HEK293 (cell line): ENCODE results near the gene HDAC8.
"Not testable (repeated sequence)": the region's sequence is repeated elsewhere in the genome, so short reads cannot be mapped to it uniquely, and the experiment has no call there.

Source experiments
- CTCF ChIA-PET: fragments of 350-600 bp; formaldehyde crosslinking; extraction: SDS; loops from one replicate; lab custom pipeline; 2021; ENCODE audit warnings: antibody characterized with exemption; lab: Yijun Ruan, JAX
- POLR2A ChIA-PET: fragments of 300-600 bp; formaldehyde crosslinking; extraction: SDS; loops from one replicate; lab custom pipeline; 2020; ENCODE audit warnings: antibody characterized with exemption, inconsistent platforms; lab: Yijun Ruan, JAX
- H3K27ac ChIP-seq: fragments of 200-500 bp; sonication (Bioruptor generic); 2 replicates; pipeline ENCODE4 v1.5.1; 2014; ENCODE audit warnings: low read depth, low read length, control low read depth, inconsistent platforms; ENCODE audit errors: extremely low read depth
- H3K36me3 ChIP-seq, 2 experiments: fragments of 200-500 bp in 1 of 2; sonication (Bioruptor generic) in 1 of 2; 1 replicate in 1 of 2; 2 replicates in 1 of 2; pipeline ENCODE4 v1.5.1; 2014 to 2017; ENCODE audit warnings: inconsistent platforms in 2 of 2, low read length in 2 of 2; ENCODE audit not compliant: control insufficient read depth in 2 of 2, insufficient read depth in 1 of 2
- H3K4me1 ChIP-seq: fragments of 200-500 bp; sonication (Bioruptor generic); 2 replicates; pipeline ENCODE4 v1.5.1; 2014; ENCODE audit warnings: mild to moderate bottlenecking, low read length, inconsistent platforms; ENCODE audit not compliant: control insufficient read depth, insufficient read depth
- H3K4me3 ChIP-seq: 2 replicates; pipeline ENCODE4 v1.5.1; 2011; ENCODE audit warnings: low read depth, mild to moderate bottlenecking, control low read depth, low read length, moderate library complexity
- H3K9me3 ChIP-seq: fragments of 200-500 bp; sonication (Bioruptor generic); 2 replicates; pipeline ENCODE4 v1.5.1; 2014; ENCODE audit warnings: low read depth, low read length, inconsistent platforms; ENCODE audit not compliant: control insufficient read depth, insufficient read depth
- BCL11A ChIP-seq: fragments of 450-650 bp; formaldehyde crosslinking; IDR thresholded peaks from 2 replicates; pipeline ENCODE4 v1.5.1; 2016; ENCODE audit warnings: low read depth, missing biosample characterization, missing genetic modification characterization
- HOXC10 ChIP-seq: sonication (generic); formaldehyde crosslinking; IDR thresholded peaks from 2 replicates; pipeline ENCODE4 v1.8.1; 2023; ENCODE audit warnings: mild to moderate bottlenecking, missing genetic modification reagents
- MZF1 ChIP-seq: fragments of 450-650 bp; formaldehyde crosslinking; IDR thresholded peaks from 2 replicates; pipeline ENCODE4 v1.5.1; 2017; ENCODE audit warnings: missing biosample characterization, missing genetic modification characterization, borderline replicate concordance
- ZBTB1 ChIP-seq: fragments of 450-650 bp; formaldehyde crosslinking; IDR thresholded peaks from 2 replicates; pipeline ENCODE4 v1.5.1; 2016; ENCODE audit warnings: missing biosample characterization, missing genetic modification characterization
- ZNF146 ChIP-seq: fragments of 450-650 bp; formaldehyde crosslinking; IDR thresholded peaks from 2 replicates; pipeline ENCODE4 v1.5.1; 2016; ENCODE audit warnings: missing biosample characterization, missing genetic modification characterization
- ZNF202 ChIP-seq: fragments of 450-650 bp; formaldehyde crosslinking; IDR thresholded peaks from 2 replicates; pipeline ENCODE4 v1.5.1; 2016; ENCODE audit warnings: missing biosample characterization, missing genetic modification characterization, borderline replicate concordance
- ZNF280D ChIP-seq: fragments of 450-650 bp; formaldehyde crosslinking; IDR thresholded peaks from 2 replicates; pipeline ENCODE4 v1.5.1; 2016; ENCODE audit warnings: missing biosample characterization, missing genetic modification characterization
- ZNF335 ChIP-seq: fragments of 450-650 bp; formaldehyde crosslinking; conservative IDR thresholded peaks from 2 replicates; pipeline ENCODE4 v1.5.1; 2016; ENCODE audit warnings: missing biosample characterization, missing genetic modification characterization
- ZNF404 ChIP-seq: fragments of 450-650 bp; formaldehyde crosslinking; IDR thresholded peaks from 2 replicates; pipeline ENCODE4 v1.5.1; 2017; ENCODE audit warnings: missing biosample characterization, missing genetic modification characterization
- ZNF530 ChIP-seq: fragments of 450-650 bp; formaldehyde crosslinking; IDR thresholded peaks from 2 replicates; pipeline ENCODE4 v1.5.1; 2016; ENCODE audit warnings: low read depth, missing biosample characterization, missing genetic modification characterization
- ZNF560 ChIP-seq: fragments of 450-650 bp; formaldehyde crosslinking; IDR thresholded peaks from 2 replicates; pipeline ENCODE4 v1.5.1; 2017; ENCODE audit warnings: missing biosample characterization, missing genetic modification characterization, borderline replicate concordance
- ZNF561 ChIP-seq: fragments of 450-650 bp; IDR thresholded peaks from 2 replicates; pipeline ENCODE4 v1.5.1; 2018; ENCODE audit warnings: missing biosample characterization, missing genetic modification characterization, borderline replicate concordance
- ZNF777 ChIP-seq: fragments of 450-650 bp; formaldehyde crosslinking; IDR thresholded peaks from 2 replicates; pipeline ENCODE4 v1.5.1; 2017; ENCODE audit warnings: missing biosample characterization, missing genetic modification characterization, borderline replicate concordance
- TF ChIP-seq, protein P1 (sequence below): fragments of 450-650 bp; formaldehyde crosslinking; IDR thresholded peaks from 2 replicates; pipeline ENCODE4 v1.5.1; 2017; ENCODE audit warnings: missing biosample characterization, missing genetic modification characterization
- TF ChIP-seq, protein P2 (sequence below): fragments of 450-650 bp; formaldehyde crosslinking; IDR thresholded peaks from 2 replicates; pipeline ENCODE4 v1.5.1; 2016; ENCODE audit warnings: missing biosample characterization, missing genetic modification characterization

Gene HDAC8

DNA sequence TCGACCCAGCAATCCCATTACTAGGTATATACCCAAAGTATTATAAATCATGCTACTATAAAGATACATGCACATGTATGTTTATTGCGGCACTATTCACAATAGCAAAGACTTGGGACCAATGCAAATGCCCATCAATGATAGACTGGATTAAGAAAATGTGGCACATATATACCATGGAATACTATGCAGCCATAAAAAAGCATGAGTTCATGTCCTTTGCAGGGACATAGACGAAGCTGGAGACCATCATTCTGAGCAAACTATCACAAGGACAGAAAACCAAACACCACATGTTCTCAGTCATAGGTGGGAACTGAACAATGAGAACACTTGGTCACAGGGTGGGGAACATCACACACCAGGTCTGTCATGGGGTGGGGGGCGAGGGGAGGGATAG, 18.4 kb upstream of the HDAC8 start:
- POLR2A ChIA-PET, H3K4me3 ChIP-seq, H3K4me1 ChIP-seq, H3K27ac ChIP-seq, H3K9me3 ChIP-seq: not testable (repeated sequence)
- CTCF ChIA-PET = interaction anchor here (0.7 to 1.1 kb wide), 2 partner anchors 10 to 345 kb away, joined by 3 read pairs; no protein-coding TSS in a partner anchor
- TF ChIP-seq ZNF280D (tag by site-specific recombination) = 0 out of 2 replicates have a peak, but pooled peaks have one; percentile 22
- peak; percentile 92 for TF ChIP-seq ZNF146 (tag by site-specific recombination)
- TF ChIP-seq, all 188 proteins: peak for 2; not testable (repeated sequence) for 186
- peaks cover 0 to 16% of the 10 kb centered on the region in 2 experiments; a peak in 2 of 3 replicates for H3K36me3 ChIP-seq

DNA sequence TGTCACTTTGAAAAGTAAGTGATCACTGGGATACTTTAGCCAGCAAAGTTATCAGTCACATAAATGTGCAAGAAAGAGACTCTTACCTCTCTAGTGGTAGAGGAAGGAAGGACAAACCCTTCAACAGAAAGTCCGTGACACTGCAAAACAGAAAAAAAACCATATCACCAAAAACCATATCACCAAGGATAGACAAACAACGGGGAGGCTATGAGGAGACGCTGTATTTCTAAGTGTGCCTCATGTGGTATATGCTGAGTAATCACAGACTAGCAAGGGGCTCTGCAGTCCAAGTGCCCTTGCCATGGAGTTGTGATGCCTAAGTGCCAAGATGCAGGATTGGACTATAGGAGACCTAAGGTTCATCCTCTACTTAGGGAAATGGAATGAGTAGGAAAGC, 11.5 kb upstream of the HDAC8 start:
- H3K27ac ChIP-seq = no peak overlapping the region
- no peaks in the 10 kb centered on the region for H3K9me3 ChIP-seq
- POLR2A ChIA-PET = no interaction called here
- CTCF ChIA-PET = interaction anchor here (0.7 kb wide), 1 partner anchor 672 kb away, joined by 3 read pairs; no protein-coding TSS in a partner anchor
- H3K4me3 ChIP-seq = no peak overlapping the region
- no peak for TF ChIP-seq ZNF530 (tag by site-specific recombination)
- TF ChIP-seq HOXC10 (CRISPR knock-in tag) = no peak
- no peak for TF ChIP-seq ZNF335 (tag by site-specific recombination)
- no peak for TF ChIP-seq ZNF202
- TF ChIP-seq ZNF561 (tag by site-specific recombination) = no peak
- H3K36me3 ChIP-seq = peaks cover 5 to 43% of the 10 kb centered on the region in 2 experiments
- H3K4me1 ChIP-seq = no peaks in the 10 kb centered on the region

GRCh38 chrX:72576141-72576894, 3.7 kb upstream of the HDAC8 start:
- TF ChIP-seq ZNF777 (no peak), BCL11A (tag by site-specific recombination) (no peak), ZNF280D (tag by site-specific recombination) (no peak), ZNF560 (tag by site-specific recombination) (no peak), ZBTB1 (no peak), MZF1 (tag by site-specific recombination) (no peak), ZNF404 (tag by site-specific recombination) (no peak)
- TF ChIP-seq, protein P1, sequence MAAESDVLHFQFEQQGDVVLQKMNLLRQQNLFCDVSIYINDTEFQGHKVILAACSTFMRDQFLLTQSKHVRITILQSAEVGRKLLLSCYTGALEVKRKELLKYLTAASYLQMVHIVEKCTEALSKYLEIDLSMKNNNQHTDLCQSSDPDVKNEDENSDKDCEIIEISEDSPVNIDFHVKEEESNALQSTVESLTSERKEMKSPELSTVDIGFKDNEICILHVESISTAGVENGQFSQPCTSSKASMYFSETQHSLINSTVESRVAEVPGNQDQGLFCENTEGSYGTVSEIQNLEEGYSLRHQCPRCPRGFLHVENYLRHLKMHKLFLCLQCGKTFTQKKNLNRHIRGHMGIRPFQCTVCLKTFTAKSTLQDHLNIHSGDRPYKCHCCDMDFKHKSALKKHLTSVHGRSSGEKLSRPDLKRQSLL (tag by site-specific recombination) = no peak
- TF ChIP-seq, protein P2, sequence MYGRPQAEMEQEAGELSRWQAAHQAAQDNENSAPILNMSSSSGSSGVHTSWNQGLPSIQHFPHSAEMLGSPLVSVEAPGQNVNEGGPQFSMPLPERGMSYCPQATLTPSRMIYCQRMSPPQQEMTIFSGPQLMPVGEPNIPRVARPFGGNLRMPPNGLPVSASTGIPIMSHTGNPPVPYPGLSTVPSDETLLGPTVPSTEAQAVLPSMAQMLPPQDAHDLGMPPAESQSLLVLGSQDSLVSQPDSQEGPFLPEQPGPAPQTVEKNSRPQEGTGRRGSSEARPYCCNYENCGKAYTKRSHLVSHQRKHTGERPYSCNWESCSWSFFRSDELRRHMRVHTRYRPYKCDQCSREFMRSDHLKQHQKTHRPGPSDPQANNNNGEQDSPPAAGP (tag by site-specific recombination) = no peak
- TF ChIP-seq, all 188 proteins: peak for 0
- ChIA-PET POLR2A (no interaction called here), CTCF (no interaction called here)
- Histone ChIP-seq H3K4me3 (no peak overlapping the region), H3K9me3 (no peaks in the 10 kb centered on the region; the same call in none of the 2 replicates), H3K27ac (no peak overlapping the region), H3K36me3 (peaks cover 5 to 21% of the 10 kb centered on the region in 2 experiments; a peak in 2 of 3 replicates), H3K4me1 (no peaks in the 10 kb centered on the region)
